HG03060 (cell line): ENCODE data around the gene CBLB.

Experiments used
- ATAC-seq: cut with Tn5 transposase; IDR thresholded peaks from one replicate; pipeline ENCODE4 v1.9.1; 2021; ENCODE audit warnings: low read depth, moderate number of reproducible peaks; ENCODE audit not compliant: unreplicated experiment

Gene CBLB

GRCh38 chr3:105791919-105792786 lies 76.7 kb downstream of the CBLB start:
- ATAC-seq = no peak

- ATAC-seq = no peak
These were observed 77.7 kb downstream of the CBLB start for GRCh38 chr3:105791131-105791530.

GRCh38 chr3:105790534-105790933 lies 78.3 kb downstream of the CBLB start:
- ATAC-seq = no peak

GRCh38 chr3:105788593-105788992 lies 80.2 kb downstream of the CBLB start:
- ATAC-seq = no peak

- no peak for ATAC-seq
These were observed 81.4 kb downstream of the CBLB start for GRCh38 chr3:105787453-105787852.

- ATAC-seq = no peak
These were observed 81.8 kb downstream of the CBLB start for GRCh38 chr3:105786990-105787389.

GRCh38 chr3:105786241-105786640 lies 82.6 kb downstream of the CBLB start:
- ATAC-seq = no peak

- ATAC-seq = no peak
These were observed 83.0 kb downstream of the CBLB start for GRCh38 chr3:105785803-105786202.

GRCh38 chr3:105783631-105784030 lies 85.2 kb downstream of the CBLB start:
- no peak for ATAC-seq

- ATAC-seq = no peak
These were observed 86.9 kb downstream of the CBLB start for GRCh38 chr3:105781871-105782270.

GRCh38 chr3:105780107-105780506 lies 88.7 kb downstream of the CBLB start:
- ATAC-seq = no peak

GRCh38 chr3:105775368-105775767 lies 93.4 kb downstream of the CBLB start:
- ATAC-seq = no peak

GRCh38 chr3:105774444-105775180 lies 94.2 kb downstream of the CBLB start:
- ATAC-seq = no peak

- ATAC-seq = no peak
These were observed 95.5 kb downstream of the CBLB start for GRCh38 chr3:105773291-105773690.

- no peak for ATAC-seq
These were observed 96.2 kb downstream of the CBLB start for GRCh38 chr3:105772635-105773034.

GRCh38 chr3:105771392-105771791 lies 97.4 kb downstream of the CBLB start:
- no peak for ATAC-seq

GRCh38 chr3:105770410-105770809 lies 98.4 kb downstream of the CBLB start:
- no peak for ATAC-seq

GRCh38 chr3:105767776-105768175 lies 101.0 kb downstream of the CBLB start:
- ATAC-seq = no peak

- ATAC-seq = no peak
These were observed 101.6 kb downstream of the CBLB start for GRCh38 chr3:105767216-105767615.

- ATAC-seq = no peak
These were observed 103.5 kb downstream of the CBLB start for GRCh38 chr3:105765308-105765639.

GRCh38 chr3:105764378-105765307 lies 104.2 kb downstream of the CBLB start:
- no peak for ATAC-seq
